ENCODE measurements around the gene TGFBR2.

TGFBR2 gene

DNA sequence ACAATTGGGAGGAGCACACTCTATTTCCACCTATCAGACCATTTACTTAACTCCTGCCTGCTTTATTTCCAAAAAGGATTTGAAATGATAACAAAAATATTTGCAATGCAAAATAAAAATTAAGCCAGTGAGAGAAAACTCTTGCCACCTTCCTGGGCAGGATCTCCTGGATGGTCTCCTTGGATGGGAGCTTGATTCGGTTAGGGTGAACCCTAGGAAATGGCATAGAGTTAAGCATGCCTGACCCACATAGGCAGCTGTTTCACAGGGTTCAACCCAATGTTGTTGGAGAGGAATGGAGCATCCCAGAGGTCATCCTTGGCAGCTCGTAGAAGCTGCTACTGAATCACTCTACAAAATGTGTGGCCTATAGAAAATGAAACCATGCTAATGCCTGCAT, 83.8 kb downstream of the TGFBR2 start:
- Histone ChIP-seq H3K4me3 (ENCODE audit: low read depth, low read length) (no peak overlapping the region), H3K27ac (no peak overlapping the region), H3K36me3 (replicated peaks) (peaks cover 47% of the 10 kb centered on the region), H3K27me3 (replicated peaks) (no peaks in the 10 kb centered on the region)
- TF ChIP-seq CTCF (IDR thresholded peaks at IDR 0.05; ENCODE audit: low read depth, low read length, missing control alignments) = no peak
- in situ Hi-C loops (cut with HindIII; ENCODE audit: low pct_ligation_motif_present, low sequenced_read_pairs) = no loop called here
- no peak for DNase-seq

GRCh38 chr3:30691249-30691880, 85.0 kb downstream of the TGFBR2 start:
- in situ Hi-C loops (cut with HindIII; ENCODE audit: low pct_ligation_motif_present, low sequenced_read_pairs) = no loop called here
- Histone ChIP-seq H3K36me3 (replicated peaks) (peaks cover 52% of the 10 kb centered on the region), H3K27ac (no peak overlapping the region), H3K27me3 (replicated peaks) (no peaks in the 10 kb centered on the region), H3K4me3 (ENCODE audit: low read depth, low read length) (no peak overlapping the region)
- TF ChIP-seq CTCF (IDR thresholded peaks at IDR 0.05; ENCODE audit: low read depth, low read length, missing control alignments) = no peak
- no peak for DNase-seq

DNA sequence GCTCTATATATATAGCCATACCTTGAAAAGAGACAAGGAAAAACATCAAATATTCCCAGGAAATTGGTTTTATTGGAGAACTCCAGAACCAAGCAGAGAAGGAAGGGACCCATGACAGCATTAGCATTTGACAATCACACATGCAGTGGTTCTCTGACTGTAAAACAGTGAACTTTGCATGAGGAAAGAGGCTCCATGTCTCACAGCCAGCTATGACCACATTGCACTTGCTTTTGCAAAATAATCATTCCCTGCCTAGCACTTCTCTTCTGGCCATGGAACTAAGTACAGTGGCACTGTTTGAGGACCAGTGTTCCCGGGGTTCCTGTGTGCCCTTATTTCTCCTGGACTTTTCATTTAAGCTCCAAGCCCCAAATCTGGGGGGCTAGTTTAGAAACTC, 85.5 kb downstream of the TGFBR2 start:
- Histone ChIP-seq H3K36me3 (replicated peaks) (peaks cover 52% of the 10 kb centered on the region), H3K4me3 (ENCODE audit: low read depth, low read length) (no peak overlapping the region), H3K27me3 (replicated peaks) (no peaks in the 10 kb centered on the region), H3K27ac (no peak overlapping the region)
- in situ Hi-C loops (cut with HindIII; ENCODE audit: low pct_ligation_motif_present, low sequenced_read_pairs) = no loop called here
- TF ChIP-seq CTCF (IDR thresholded peaks at IDR 0.05; ENCODE audit: low read depth, low read length, missing control alignments) = no peak
- DNase-seq = no peak

- no peak overlapping the region for H3K27ac ChIP-seq
Observed at GRCh38 chr3:30692498-30693130, 86.2 kb downstream of the TGFBR2 start.

DNA sequence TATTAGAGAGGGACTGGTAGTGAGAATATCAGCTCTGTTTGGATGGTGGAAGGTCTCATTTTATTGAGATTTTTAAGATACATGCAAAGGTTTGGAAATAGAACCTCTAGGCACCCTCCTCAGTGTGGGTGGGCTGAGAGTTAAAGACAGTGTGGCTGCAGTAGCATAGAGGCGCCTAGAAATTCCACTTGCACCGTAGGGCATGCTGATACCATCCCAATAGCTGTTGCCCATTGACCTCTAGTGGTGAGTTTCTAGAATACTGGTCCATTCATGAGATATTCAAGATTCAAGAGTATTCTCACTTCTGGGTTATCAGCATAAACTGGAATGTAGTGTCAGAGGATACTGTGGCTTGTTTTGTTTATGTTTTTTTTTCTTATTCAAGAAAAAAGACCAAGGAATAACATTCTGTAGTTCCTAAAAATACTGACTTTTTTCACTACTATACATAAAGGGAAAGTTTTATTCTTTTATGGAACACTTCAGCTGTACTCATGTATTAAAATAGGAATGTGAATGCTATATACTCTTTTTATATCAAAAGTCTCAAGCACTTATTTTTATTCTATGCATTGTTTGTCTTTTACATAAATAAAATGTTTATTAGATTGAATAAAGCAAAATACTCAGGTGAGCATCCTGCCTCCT, 87.2 kb downstream of the TGFBR2 start:
- TF ChIP-seq CTCF (IDR thresholded peaks at IDR 0.05; ENCODE audit: low read depth, low read length, missing control alignments) = peak; percentile 76
- no peaks in the 10 kb centered on the region for H3K27me3 ChIP-seq (replicated peaks)
- peaks cover 37% of the 10 kb centered on the region for H3K36me3 ChIP-seq (replicated peaks)
- no peak overlapping the region for H3K4me3 ChIP-seq (ENCODE audit: low read depth, low read length)
- DNase-seq = peak; percentile 64
- in situ Hi-C loops (cut with HindIII; ENCODE audit: low pct_ligation_motif_present, low sequenced_read_pairs) = no loop called here
- no peak overlapping the region for H3K27ac ChIP-seq

More at GRCh38 chr3:30692498-30693130, 86.2 kb downstream of the TGFBR2 start:
- Histone ChIP-seq H3K27me3 (replicated peaks) (no peaks in the 10 kb centered on the region), H3K36me3 (replicated peaks) (peaks cover 47% of the 10 kb centered on the region), H3K4me3 (ENCODE audit: low read depth, low read length) (no peak overlapping the region)
- in situ Hi-C loops (cut with HindIII; ENCODE audit: low pct_ligation_motif_present, low sequenced_read_pairs) = no loop called here
- DNase-seq = no peak
- no peak for TF ChIP-seq CTCF (IDR thresholded peaks at IDR 0.05; ENCODE audit: low read depth, low read length, missing control alignments)
